ENCODE data around the gene CHRNB2.

- TF ChIP-seq CTCF (IDR thresholded peaks at IDR 0.05) (no peak), POLR2AphosphoS5 (IDR thresholded peaks at IDR 0.05; ENCODE audit: low read depth, low read length) (no peak), TCF7L2 (IDR thresholded peaks at IDR 0.05; ENCODE audit: low read depth, low read length) (no peak), REST (IDR thresholded peaks at IDR 0.05; ENCODE audit: insufficient read depth in 1 of 2, low read depth in 2 of 2, low read length in 1 of 2) (no peak), SIN3A (IDR thresholded peaks at IDR 0.05; ENCODE audit: borderline replicate concordance, insufficient read depth, low read depth, low read length) (no peak)
Measured at GRCh38 chr1:154539486-154540483, 27.8 kb upstream of the CHRNB2 start.

Data from Panc1 (cell line).